HepG2 (cell line): Measurements from ENCODE around the gene UBE3A. TPM values are rescaled to one million over a fixed set of nuclear protein-coding genes. Genes with fewer than 3 reads are reported as not detected.

Source experiments
- AGO1 ChIP-seq: fragments of 200-400 bp; formaldehyde crosslinking; IDR thresholded peaks from 2 replicates; pipeline ENCODE4 v1.6.1; 2017; ENCODE audit warnings: mild to moderate bottlenecking, low read depth, low read length, moderate library complexity; ENCODE audit not compliant: poor library complexity, severe bottlenecking
- ATAD3A ChIP-seq: sonication (generic); formaldehyde crosslinking; IDR thresholded peaks from 2 replicates; pipeline ENCODE4 v1.4.0; 2020; ENCODE audit warnings: missing genetic modification reagents
- CENPT ChIP-seq: sonication (generic); formaldehyde crosslinking; IDR thresholded peaks from 2 replicates; pipeline ENCODE4 v1.8.0; 2022; ENCODE audit warnings: low read depth, mild to moderate bottlenecking, moderate library complexity, missing genetic modification reagents
- ELF3 ChIP-seq: IDR thresholded peaks from 2 replicates; pipeline ENCODE4 v1.6.1; 2016; ENCODE audit warnings: missing genetic modification reagents, missing compliant biosample characterization
- GFI1 ChIP-seq: sonication (generic); formaldehyde crosslinking; IDR thresholded peaks from 2 replicates; pipeline ENCODE4 v1.5.0; 2020; ENCODE audit warnings: missing genetic modification reagents, mild to moderate bottlenecking, borderline replicate concordance
- GLMP ChIP-seq: sonication (generic); formaldehyde crosslinking; IDR thresholded peaks from 2 replicates; pipeline ENCODE4 v1.9.0; 2021; ENCODE audit warnings: missing genetic modification reagents, mild to moderate bottlenecking, borderline replicate concordance
- HINFP ChIP-seq: sonication (generic); formaldehyde crosslinking; IDR thresholded peaks from 2 replicates; pipeline ENCODE4 v1.4.0; 2020; ENCODE audit warnings: low read depth, mild to moderate bottlenecking, missing genetic modification reagents
- PCBP1 ChIP-seq: fragments of 200-400 bp; formaldehyde crosslinking; IDR thresholded peaks from 2 replicates; pipeline ENCODE4 v1.6.1; 2017; ENCODE audit warnings: mild to moderate bottlenecking, low read depth, low read length, borderline replicate concordance
- SAP130 ChIP-seq: IDR thresholded peaks from 2 replicates; pipeline ENCODE4 v1.6.1; 2016; ENCODE audit warnings: low read depth
- SP2 ChIP-seq: sonication (generic); formaldehyde crosslinking; IDR thresholded peaks from 2 replicates; pipeline ENCODE4 v1.5.1; 2020; ENCODE audit warnings: mild to moderate bottlenecking, missing genetic modification reagents
- SRY ChIP-seq: sonication (generic); formaldehyde crosslinking; IDR thresholded peaks from 2 replicates; pipeline ENCODE4 v1.8.0; 2022; ENCODE audit warnings: mild to moderate bottlenecking, missing genetic modification reagents
- TEAD3 ChIP-seq: optimal IDR thresholded peaks from 2 replicates; pipeline ENCODE3; 2016; ENCODE audit warnings: borderline replicate concordance
- ZFX ChIP-seq: sonication (generic); formaldehyde crosslinking; IDR thresholded peaks from 2 replicates; pipeline ENCODE4 v1.4.0; 2020; ENCODE audit warnings: mild to moderate bottlenecking, low read depth, missing genetic modification reagents, moderate library complexity
- ZFY ChIP-seq: sonication (generic); formaldehyde crosslinking; IDR thresholded peaks from 2 replicates; pipeline ENCODE4 v1.4.0; 2020; ENCODE audit warnings: missing genetic modification reagents
- ZNF280B ChIP-seq: sonication (generic); formaldehyde crosslinking; IDR thresholded peaks from 2 replicates; pipeline ENCODE4 v1.5.0; 2020; ENCODE audit warnings: missing genetic modification reagents, mild to moderate bottlenecking, borderline replicate concordance
- ZNF34 ChIP-seq: sonication (generic); formaldehyde crosslinking; IDR thresholded peaks from 2 replicates; pipeline ENCODE4 v1.4.0; 2020; ENCODE audit warnings: mild to moderate bottlenecking, missing genetic modification reagents, borderline replicate concordance
- ZNF441 ChIP-seq: sonication (generic); formaldehyde crosslinking; IDR thresholded peaks from 2 replicates; pipeline ENCODE4 v1.7.0; 2021; ENCODE audit warnings: missing genetic modification reagents, borderline replicate concordance
- ZNF512 ChIP-seq: sonication (generic); formaldehyde crosslinking; IDR thresholded peaks from 2 replicates; pipeline ENCODE4 v1.4.0; 2020; ENCODE audit warnings: mild to moderate bottlenecking, missing genetic modification reagents
- ZNF563 ChIP-seq: sonication (generic); formaldehyde crosslinking; IDR thresholded peaks from 2 replicates; pipeline ENCODE4 v1.8.0; 2022; ENCODE audit warnings: mild to moderate bottlenecking, moderate library complexity, missing genetic modification reagents
- ZNF577 ChIP-seq: sonication (generic); formaldehyde crosslinking; IDR thresholded peaks from 2 replicates; pipeline ENCODE4 v1.4.0; 2020; ENCODE audit warnings: mild to moderate bottlenecking, low read depth, missing genetic modification reagents, borderline replicate concordance
- ZNF580 ChIP-seq: IDR thresholded peaks from 2 replicates; pipeline ENCODE4 v1.6.1; 2016; ENCODE audit warnings: low read depth, borderline replicate concordance
- polyA plus RNA-seq, 8 experiments: library from polyadenylated mRNA; depleted of rRNA in 3 of 8; stranded (reverse) in 7 of 8; unstranded in 1 of 8; fragments of >200 nt; fragmentation: Illumina TruSeq in 4 of 8; extraction: Trizol in 4 of 8; gene quantifications; 2 replicates each; pipeline versions ENCODE4 v1.2.1 to v1.2.3, GENCODE V29; 2011 to 2016; ENCODE audit warnings: low read depth in 4 of 8, missing spikeins in 1 of 8, mixed read lengths in 1 of 8; ENCODE audit not compliant: insufficient read depth in 1 of 8
- total RNA-seq, 5 experiments: library from RNA; depleted of rRNA; stranded (reverse); fragments of >200 nt; fragmentation: Illumina TruSeq; extraction: Trizol; gene quantifications; 2 replicates each; pipeline ENCODE4 v1.2.3, GENCODE V29; 2016; ENCODE audit warnings: low read depth in 1 of 5

Gene UBE3A
- total and polyA plus RNA-seq, 2 of the 13 experiments (the other 11 are each of a cell fraction or from before 2014, with no cell fraction given) = 17.3 to 80.5 TPM

- TF ChIP-seq ATAD3A (no peak), TEAD3 (CRISPR knock-in tag) (no peak), ZNF577 (no peak), ZNF34 (CRISPR knock-in tag) (no peak), ZFX (peak; percentile 84), GFI1 (CRISPR knock-in tag) (0 out of 2 replicates have a peak, but pooled peaks have one; percentile 33), ZNF441 (peak; percentile 38), CENPT (CRISPR knock-in tag) (no peak), ZNF563 (CRISPR knock-in tag) (peak; percentile 67; the same call in 1 of the 2 replicates), SP2 (CRISPR knock-in tag) (0 out of 2 replicates have a peak, but pooled peaks have one; percentile 34), ZNF512 (CRISPR knock-in tag) (no peak), HINFP (no peak), ZFY (CRISPR knock-in tag) (peak; percentile 81), PCBP1 (no peak), SAP130 (CRISPR knock-in tag) (no peak; the same call in 1 of the 2 replicates), SRY (CRISPR knock-in tag) (0 out of 2 replicates have a peak, but pooled peaks have one; percentile 3), ZNF580 (CRISPR knock-in tag) (no peak), AGO1 (no peak), ELF3 (CRISPR knock-in tag) (no peak), GLMP (CRISPR knock-in tag) (no peak), ZNF280B (CRISPR knock-in tag) (no peak)
Observed at GRCh38 chr15:25437777-25438600, 835 bp downstream of the UBE3A start (continued).
